SK-N-SH (cell line): Measurements from ENCODE around the gene CAPN10. TPM values are rescaled to one million over a fixed set of nuclear protein-coding genes. Genes with fewer than 3 reads are reported as not detected.

Source experiments
- CTCF ChIA-PET: fragments of 300-600, 350-600 bp; formaldehyde crosslinking; extraction: SDS; loops from one replicate; lab custom pipeline; 2021; lab: Yijun Ruan, JAX
- POLR2A ChIA-PET: fragments of 350-600 bp; sonication (Branson Sonifier 250); formaldehyde crosslinking; extraction: SDS; loops from one replicate; lab custom pipeline; 2020; ENCODE audit warnings: antibody characterized with exemption, inconsistent platforms; lab: Yijun Ruan, JAX
- DNase-seq: peaks from one replicate; pipeline ENCODE4 v3.0.0; 2012
- H2AFZ ChIP-seq: fragments of 200-600 bp; sonication (generic); 2 replicates; pipeline ENCODE4 v1.8.1; 2016; ENCODE audit warnings: antibody characterized with exemption, mild to moderate bottlenecking, low read depth
- H3F3A ChIP-seq: fragments of 200-600 bp; sonication (generic); replicated peaks from 2 replicates; pipeline ENCODE3; 2016; ENCODE audit warnings: antibody characterized with exemption, mild to moderate bottlenecking; ENCODE audit not compliant: insufficient read depth
- H3K27ac ChIP-seq, 2 experiments: fragments of 200-500 bp in 1 of 2; fragments of 200-600 bp in 1 of 2; sonication (Bioruptor generic) in 1 of 2; sonication (generic), shearing (Covaris generic) in 1 of 2; 2 replicates each; pipeline versions ENCODE4 v1.5.1 to v1.6.1; 2014 to 2016; ENCODE audit warnings: low read depth in 2 of 2, inconsistent platforms in 1 of 2, low read length in 1 of 2, mild to moderate bottlenecking in 1 of 2, mixed read lengths in 1 of 2
- H3K27me3 ChIP-seq: fragments of 200-600 bp; sonication (generic), shearing (Covaris generic); 2 replicates; pipeline ENCODE4 v1.6.1; 2016; ENCODE audit warnings: mixed run types; ENCODE audit not compliant: insufficient read depth
- H3K36me3 ChIP-seq, 2 experiments: fragments of 200-500 bp in 1 of 2; fragments of 200-600 bp in 1 of 2; sonication (Bioruptor generic) in 1 of 2; sonication (generic) in 1 of 2; replicated peaks in 1 of 2; 2 replicates each; pipeline versions ENCODE3 to v1.5.1; 2014 to 2016; ENCODE audit warnings: low read length in 1 of 2, mild to moderate bottlenecking in 1 of 2; ENCODE audit not compliant: insufficient read depth in 2 of 2, control insufficient read depth in 1 of 2
- H3K4me1 ChIP-seq, 2 experiments: fragments of 200-500 bp in 1 of 2; fragments of 200-600 bp in 1 of 2; sonication (Bioruptor generic) in 1 of 2; sonication (generic), shearing (Covaris generic) in 1 of 2; 2 replicates each; pipeline versions ENCODE4 v1.5.1 to v1.6.1; 2014 to 2016; ENCODE audit warnings: low read depth in 1 of 2, low read length in 1 of 2, mixed run types in 1 of 2; ENCODE audit not compliant: insufficient read depth in 2 of 2, control insufficient read depth in 1 of 2
- H3K4me2 ChIP-seq: fragments of 200-600 bp; sonication (generic), shearing (Covaris generic); 2 replicates; pipeline ENCODE4 v1.6.1; 2017; ENCODE audit warnings: mixed run types
- H3K4me3 ChIP-seq, 2 experiments: fragments of 200-500 bp in 1 of 2; fragments of 200-600 bp in 1 of 2; sonication (Bioruptor generic) in 1 of 2; sonication (generic), shearing (Covaris generic) in 1 of 2; 2 replicates each; pipeline versions ENCODE4 v1.5.1 to v1.8.1; 2014 to 2016; ENCODE audit warnings: low read depth in 2 of 2, inconsistent platforms in 1 of 2, low read length in 1 of 2, mild to moderate bottlenecking in 1 of 2, mixed read lengths in 1 of 2, moderate library complexity in 1 of 2
- H3K79me2 ChIP-seq: fragments of 200-600 bp; sonication (generic); 2 replicates; pipeline ENCODE4 v1.8.1; 2017; ENCODE audit warnings: mild to moderate bottlenecking; ENCODE audit not compliant: insufficient read depth
- H3K9ac ChIP-seq: fragments of 200-600 bp; sonication (generic); 2 replicates; pipeline ENCODE4 v1.6.1; 2017; ENCODE audit warnings: mixed run types
- H3K9me2 ChIP-seq: fragments of 200-600 bp; sonication (generic); 2 replicates; pipeline ENCODE4 v1.6.1; 2017; ENCODE audit warnings: mixed run types
- H3K9me3 ChIP-seq: fragments of 200-600 bp; sonication (generic); 2 replicates; pipeline ENCODE4 v1.6.1; 2017; ENCODE audit warnings: mixed run types, mild to moderate bottlenecking, moderate library complexity
- H4K20me1 ChIP-seq: fragments of 200-600 bp; sonication (generic); 2 replicates; pipeline ENCODE4 v1.6.1; 2017; ENCODE audit warnings: mild to moderate bottlenecking, mixed run types; ENCODE audit not compliant: insufficient read depth
- CHD2 ChIP-seq: fragments of 150-350 bp; IDR thresholded peaks from 2 replicates; pipeline ENCODE4 v1.6.1; 2018; ENCODE audit warnings: low read length; ENCODE audit not compliant: partially characterized antibody
- FOSL2 ChIP-seq: IDR thresholded peaks from 2 replicates; pipeline ENCODE4 v1.4.0; 2012; ENCODE audit warnings: low read depth, mild to moderate bottlenecking, moderate library complexity, borderline replicate concordance
- FOXM1 ChIP-seq: IDR thresholded peaks from 2 replicates; pipeline ENCODE4 v1.4.0; 2012; ENCODE audit warnings: low read depth, mild to moderate bottlenecking
- GABPA ChIP-seq: IDR thresholded peaks from 2 replicates; pipeline ENCODE4 v1.4.0; 2012; ENCODE audit warnings: low read depth, mild to moderate bottlenecking
- GATA2 ChIP-seq: sonication (generic); formaldehyde crosslinking; IDR thresholded peaks from 2 replicates; pipeline ENCODE4 v1.5.0; 2020; ENCODE audit warnings: mild to moderate bottlenecking, missing genetic modification reagents
- JUND ChIP-seq: IDR thresholded peaks from 2 replicates; pipeline ENCODE4 v1.4.0; 2012
- SIN3A ChIP-seq: IDR thresholded peaks from 2 replicates; pipeline ENCODE4 v1.6.1; 2012; ENCODE audit warnings: low read depth, mild to moderate bottlenecking, low read length, moderate library complexity, borderline replicate concordance
- SMC3 ChIP-seq: IDR thresholded peaks from 2 replicates; pipeline ENCODE4 v1.6.1; 2012; ENCODE audit warnings: low read depth, low read length, improper control_type of control experiment
- TEAD4 ChIP-seq: IDR thresholded peaks from 2 replicates; pipeline ENCODE4 v1.4.0; 2012; ENCODE audit warnings: mild to moderate bottlenecking, borderline replicate concordance; ENCODE audit not compliant: insufficient read depth
- WGBS: methylation state at CpG from one replicate; pipeline ENCODE4 v1.1.6; 2017; ENCODE audit warnings: low lambda C conversion rate; 5-methylcytosine and 5-hydroxymethylcytosine counted together
- polyA plus RNA-seq, 3 experiments: library from polyadenylated mRNA; depleted of rRNA; stranded (reverse); fragments of >200 nt; gene quantifications; 2 replicates each; pipeline ENCODE4 v1.2.3, GENCODE V29; 2012
- TF ChIP-seq, protein P1 (sequence below): IDR thresholded peaks from 2 replicates; pipeline ENCODE4 v1.6.1; 2012; ENCODE audit warnings: mild to moderate bottlenecking, low read depth, low read length, moderate library complexity
- TF ChIP-seq, protein P2 (sequence below): fragments of 150-350 bp; IDR thresholded peaks from 2 replicates; pipeline ENCODE4 v1.6.1; 2016; ENCODE audit warnings: mild to moderate bottlenecking, low read depth, low read length
- TF ChIP-seq, protein P3 (sequence below): fragments of 200-600 bp; sonication (generic); IDR thresholded peaks from 2 replicates; pipeline ENCODE4 v1.6.1; 2017; ENCODE audit warnings: antibody characterized with exemption, mild to moderate bottlenecking, moderate library complexity
- TF ChIP-seq, protein P4 (sequence below): IDR thresholded peaks from 2 replicates; pipeline ENCODE4 v1.4.0; 2012; ENCODE audit warnings: low read depth
- TF ChIP-seq, protein P5 (sequence below): IDR thresholded peaks from 2 replicates; pipeline ENCODE4 v1.4.0; 2012; ENCODE audit warnings: low read depth, borderline replicate concordance

Gene CAPN10
- polyA plus RNA-seq, 1 of the 3 experiments (the other 2 are of a cell fraction), result 24.0 TPM

DNA sequence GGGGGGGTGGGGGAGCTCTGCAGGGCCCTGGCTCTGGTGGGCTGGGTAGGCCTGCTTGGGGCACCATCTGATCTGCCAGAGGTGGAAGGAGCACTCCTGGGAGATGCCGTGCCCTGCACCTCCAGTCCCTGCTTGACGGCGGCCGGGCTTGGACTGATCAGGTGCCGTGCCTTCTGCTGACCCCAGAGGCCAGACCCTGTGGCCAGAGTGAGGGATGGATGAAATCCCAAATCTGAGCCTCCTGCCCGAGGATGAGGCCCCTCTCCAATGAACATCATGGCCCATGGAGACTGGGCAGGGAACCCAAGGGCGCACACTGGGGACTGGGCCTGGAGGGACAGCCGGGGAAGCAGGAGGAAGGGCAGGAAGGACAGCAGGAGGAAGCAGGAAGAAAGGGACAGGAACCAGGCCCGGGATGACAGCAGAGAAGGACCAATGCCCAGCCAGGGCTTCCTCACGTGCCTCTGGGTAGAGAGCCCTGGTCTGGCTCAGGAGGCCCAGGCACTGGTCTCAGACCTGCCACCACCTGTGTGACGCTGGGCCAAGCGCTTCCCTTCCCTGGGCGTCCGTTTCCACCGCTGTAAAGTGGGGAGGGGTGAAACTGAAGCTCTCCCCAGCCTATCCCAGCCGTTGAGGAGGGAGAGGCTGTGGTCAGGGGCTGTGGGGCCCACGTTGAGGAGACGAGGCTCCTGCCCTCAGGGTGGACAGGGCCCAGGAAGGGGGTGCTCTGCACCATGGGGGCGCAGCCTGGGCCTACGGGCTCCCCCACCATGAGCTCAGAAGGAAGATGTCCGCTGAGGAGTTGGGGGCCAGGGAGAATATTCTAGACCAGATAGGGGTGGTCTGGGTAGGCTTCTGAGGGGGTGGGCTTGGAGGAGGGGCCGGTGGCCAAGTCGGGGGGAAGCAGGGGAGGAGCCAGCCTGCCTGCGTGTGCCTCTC is 37.7 kb downstream of the CAPN10 start (continued):
- TF ChIP-seq, protein P1, sequence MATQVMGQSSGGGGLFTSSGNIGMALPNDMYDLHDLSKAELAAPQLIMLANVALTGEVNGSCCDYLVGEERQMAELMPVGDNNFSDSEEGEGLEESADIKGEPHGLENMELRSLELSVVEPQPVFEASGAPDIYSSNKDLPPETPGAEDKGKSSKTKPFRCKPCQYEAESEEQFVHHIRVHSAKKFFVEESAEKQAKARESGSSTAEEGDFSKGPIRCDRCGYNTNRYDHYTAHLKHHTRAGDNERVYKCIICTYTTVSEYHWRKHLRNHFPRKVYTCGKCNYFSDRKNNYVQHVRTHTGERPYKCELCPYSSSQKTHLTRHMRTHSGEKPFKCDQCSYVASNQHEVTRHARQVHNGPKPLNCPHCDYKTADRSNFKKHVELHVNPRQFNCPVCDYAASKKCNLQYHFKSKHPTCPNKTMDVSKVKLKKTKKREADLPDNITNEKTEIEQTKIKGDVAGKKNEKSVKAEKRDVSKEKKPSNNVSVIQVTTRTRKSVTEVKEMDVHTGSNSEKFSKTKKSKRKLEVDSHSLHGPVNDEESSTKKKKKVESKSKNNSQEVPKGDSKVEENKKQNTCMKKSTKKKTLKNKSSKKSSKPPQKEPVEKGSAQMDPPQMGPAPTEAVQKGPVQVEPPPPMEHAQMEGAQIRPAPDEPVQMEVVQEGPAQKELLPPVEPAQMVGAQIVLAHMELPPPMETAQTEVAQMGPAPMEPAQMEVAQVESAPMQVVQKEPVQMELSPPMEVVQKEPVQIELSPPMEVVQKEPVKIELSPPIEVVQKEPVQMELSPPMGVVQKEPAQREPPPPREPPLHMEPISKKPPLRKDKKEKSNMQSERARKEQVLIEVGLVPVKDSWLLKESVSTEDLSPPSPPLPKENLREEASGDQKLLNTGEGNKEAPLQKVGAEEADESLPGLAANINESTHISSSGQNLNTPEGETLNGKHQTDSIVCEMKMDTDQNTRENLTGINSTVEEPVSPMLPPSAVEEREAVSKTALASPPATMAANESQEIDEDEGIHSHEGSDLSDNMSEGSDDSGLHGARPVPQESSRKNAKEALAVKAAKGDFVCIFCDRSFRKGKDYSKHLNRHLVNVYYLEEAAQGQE, result no peak
- no peak for TF ChIP-seq TEAD4
- TF ChIP-seq GABPA, result no peak
- no peak for TF ChIP-seq SMC3
- TF ChIP-seq FOXM1, result no peak
- TF ChIP-seq, protein P2, sequence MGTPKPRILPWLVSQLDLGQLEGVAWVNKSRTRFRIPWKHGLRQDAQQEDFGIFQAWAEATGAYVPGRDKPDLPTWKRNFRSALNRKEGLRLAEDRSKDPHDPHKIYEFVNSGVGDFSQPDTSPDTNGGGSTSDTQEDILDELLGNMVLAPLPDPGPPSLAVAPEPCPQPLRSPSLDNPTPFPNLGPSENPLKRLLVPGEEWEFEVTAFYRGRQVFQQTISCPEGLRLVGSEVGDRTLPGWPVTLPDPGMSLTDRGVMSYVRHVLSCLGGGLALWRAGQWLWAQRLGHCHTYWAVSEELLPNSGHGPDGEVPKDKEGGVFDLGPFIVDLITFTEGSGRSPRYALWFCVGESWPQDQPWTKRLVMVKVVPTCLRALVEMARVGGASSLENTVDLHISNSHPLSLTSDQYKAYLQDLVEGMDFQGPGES, result no peak
- TF ChIP-seq, protein P3, sequence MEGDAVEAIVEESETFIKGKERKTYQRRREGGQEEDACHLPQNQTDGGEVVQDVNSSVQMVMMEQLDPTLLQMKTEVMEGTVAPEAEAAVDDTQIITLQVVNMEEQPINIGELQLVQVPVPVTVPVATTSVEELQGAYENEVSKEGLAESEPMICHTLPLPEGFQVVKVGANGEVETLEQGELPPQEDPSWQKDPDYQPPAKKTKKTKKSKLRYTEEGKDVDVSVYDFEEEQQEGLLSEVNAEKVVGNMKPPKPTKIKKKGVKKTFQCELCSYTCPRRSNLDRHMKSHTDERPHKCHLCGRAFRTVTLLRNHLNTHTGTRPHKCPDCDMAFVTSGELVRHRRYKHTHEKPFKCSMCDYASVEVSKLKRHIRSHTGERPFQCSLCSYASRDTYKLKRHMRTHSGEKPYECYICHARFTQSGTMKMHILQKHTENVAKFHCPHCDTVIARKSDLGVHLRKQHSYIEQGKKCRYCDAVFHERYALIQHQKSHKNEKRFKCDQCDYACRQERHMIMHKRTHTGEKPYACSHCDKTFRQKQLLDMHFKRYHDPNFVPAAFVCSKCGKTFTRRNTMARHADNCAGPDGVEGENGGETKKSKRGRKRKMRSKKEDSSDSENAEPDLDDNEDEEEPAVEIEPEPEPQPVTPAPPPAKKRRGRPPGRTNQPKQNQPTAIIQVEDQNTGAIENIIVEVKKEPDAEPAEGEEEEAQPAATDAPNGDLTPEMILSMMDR, result no peak
- no peak for TF ChIP-seq SIN3A
- TF ChIP-seq, protein P4, sequence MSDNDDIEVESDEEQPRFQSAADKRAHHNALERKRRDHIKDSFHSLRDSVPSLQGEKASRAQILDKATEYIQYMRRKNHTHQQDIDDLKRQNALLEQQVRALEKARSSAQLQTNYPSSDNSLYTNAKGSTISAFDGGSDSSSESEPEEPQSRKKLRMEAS, result no peak
- no peak for TF ChIP-seq FOSL2

DNA sequence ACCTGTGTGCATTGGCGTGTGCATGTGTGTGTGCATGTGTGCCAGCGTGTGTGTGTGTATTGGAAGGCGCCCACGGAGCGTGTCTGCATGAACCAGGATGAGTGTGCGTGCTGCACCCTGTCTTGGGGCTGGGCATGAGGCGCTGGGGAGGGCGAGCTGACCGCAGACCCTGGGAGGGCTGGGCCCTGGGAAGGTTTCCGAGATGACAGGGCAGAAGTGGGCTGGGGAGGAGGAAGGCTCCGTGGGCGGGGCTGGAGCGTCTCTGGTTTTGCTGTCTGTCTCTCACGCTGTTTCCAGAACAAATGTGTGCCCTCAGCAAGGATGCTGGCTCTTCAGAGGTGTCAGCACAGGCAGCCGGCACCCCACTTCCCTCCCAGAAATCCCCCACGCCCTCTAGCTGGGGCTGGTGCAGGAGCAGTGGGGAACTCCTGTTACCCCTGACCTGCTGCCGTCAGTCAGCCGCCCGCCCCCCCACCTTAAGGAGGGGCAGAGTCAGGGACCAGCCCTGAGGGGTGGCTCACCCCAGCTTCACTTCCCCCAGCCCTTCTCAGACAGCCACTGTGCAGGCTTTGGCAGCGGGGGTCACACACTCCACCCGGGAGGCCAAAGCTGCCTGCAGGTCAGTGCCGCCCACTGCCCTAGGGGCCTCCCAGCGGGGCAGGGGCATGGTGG is 38.6 kb downstream of the CAPN10 start, which contains the start of gene GPR35:
Gene GPR35, plus strand, starts transcription at position 531 of the 672 bp plus-strand sequence. CDS start 4,473 bp downstream, outside the sequence.
- H3K4me2 ChIP-seq, result no peak within 1 kb of the TSS
- no peaks in the 10 kb centered on the region for H3K27me3 ChIP-seq

More for the DNA sequence above, 38.6 kb downstream of the CAPN10 start, which contains the start of gene GPR35:
- no peaks in the 10 kb centered on the region for H3K36me3 ChIP-seq
- POLR2A ChIA-PET, result no interaction called here
- no peak within 1 kb of the TSS for H2AFZ ChIP-seq
- no peaks in the 10 kb centered on the region for H3F3A ChIP-seq
- CTCF ChIA-PET, result no interaction called here
- H3K9me2 ChIP-seq, result no peaks in the 10 kb centered on the region
- H3K9ac ChIP-seq, result no peak within 1 kb of the TSS
- no peaks in the 10 kb centered on the region for H3K9me3 ChIP-seq
- H3K27ac ChIP-seq, result peak within 1 kb of the TSS in 1 of 2 experiments; percentile 29; a peak in 1 of 4 replicates
- no peaks in the 10 kb centered on the region for H3K79me2 ChIP-seq
- TF ChIP-seq TEAD4 (no peak), GATA2 (no peak), CHD2 (no peak), JUND (no peak), FOSL2 (no peak)
- TF ChIP-seq, protein P5, sequence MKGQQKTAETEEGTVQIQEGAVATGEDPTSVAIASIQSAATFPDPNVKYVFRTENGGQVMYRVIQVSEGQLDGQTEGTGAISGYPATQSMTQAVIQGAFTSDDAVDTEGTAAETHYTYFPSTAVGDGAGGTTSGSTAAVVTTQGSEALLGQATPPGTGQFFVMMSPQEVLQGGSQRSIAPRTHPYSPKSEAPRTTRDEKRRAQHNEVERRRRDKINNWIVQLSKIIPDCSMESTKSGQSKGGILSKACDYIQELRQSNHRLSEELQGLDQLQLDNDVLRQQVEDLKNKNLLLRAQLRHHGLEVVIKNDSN, result no peak
- 79% methylated on average over 12 of the region's 23 CpGs for WGBS
- H3K4me1 ChIP-seq, result peaks cover 0 to 25% of the 10 kb centered on the region in 2 experiments; a peak in 1 of 4 replicates
- no peak within 1 kb of the TSS for H3K4me3 ChIP-seq
- DNase-seq, result no peak
- no peaks in the 10 kb centered on the region for H4K20me1 ChIP-seq
